ENCODE data around the gene ARNT2.

Gene ARNT2

GRCh38 chr15:80418892-80419537 is 14.8 kb downstream of the ARNT2 start:
- peak; percentile 36 for DNase-seq
- no peak overlapping the region for H3K4me3 ChIP-seq (ENCODE audit: low read depth, low read length)
- no peak overlapping the region for H3K27ac ChIP-seq
- TF ChIP-seq CTCF (IDR thresholded peaks at IDR 0.05; ENCODE audit: low read depth, low read length, missing control alignments) = peak; percentile 88
- in situ Hi-C loops (cut with HindIII; ENCODE audit: low pct_ligation_motif_present, low sequenced_read_pairs) = no loop called here
- no peaks in the 10 kb centered on the region for H3K27me3 ChIP-seq (replicated peaks)
- H3K36me3 ChIP-seq (replicated peaks) = no peaks in the 10 kb centered on the region

GRCh38 chr15:80419546-80419945 is 15.4 kb downstream of the ARNT2 start:
- no peak for DNase-seq
- H3K36me3 ChIP-seq (replicated peaks) = no peaks in the 10 kb centered on the region
- no peak overlapping the region for H3K4me3 ChIP-seq (ENCODE audit: low read depth, low read length)
- no peaks in the 10 kb centered on the region for H3K27me3 ChIP-seq (replicated peaks)
- no peak for TF ChIP-seq CTCF (IDR thresholded peaks at IDR 0.05; ENCODE audit: low read depth, low read length, missing control alignments)
- H3K27ac ChIP-seq = no peak overlapping the region
- in situ Hi-C loops (cut with HindIII; ENCODE audit: low pct_ligation_motif_present, low sequenced_read_pairs) = no loop called here

GRCh38 chr15:80420658-80421057 is 16.5 kb downstream of the ARNT2 start:
- no peaks in the 10 kb centered on the region for H3K27me3 ChIP-seq (replicated peaks)
- H3K36me3 ChIP-seq (replicated peaks) = no peaks in the 10 kb centered on the region
- in situ Hi-C loops (cut with HindIII; ENCODE audit: low pct_ligation_motif_present, low sequenced_read_pairs) = no loop called here
- H3K4me3 ChIP-seq (ENCODE audit: low read depth, low read length) = no peak overlapping the region
- no peak for DNase-seq
- no peak for TF ChIP-seq CTCF (IDR thresholded peaks at IDR 0.05; ENCODE audit: low read depth, low read length, missing control alignments)
- no peak overlapping the region for H3K27ac ChIP-seq

- peak; percentile 17 for DNase-seq
- Histone ChIP-seq H3K27ac (no peak overlapping the region), H3K27me3 (replicated peaks) (no peaks in the 10 kb centered on the region), H3K36me3 (replicated peaks) (no peaks in the 10 kb centered on the region), H3K4me3 (ENCODE audit: low read depth, low read length) (no peak overlapping the region)
- in situ Hi-C loops (cut with HindIII; ENCODE audit: low pct_ligation_motif_present, low sequenced_read_pairs) = no loop called here
- TF ChIP-seq CTCF (IDR thresholded peaks at IDR 0.05; ENCODE audit: low read depth, low read length, missing control alignments) = no peak
Observed at GRCh38 chr15:80423215-80423614, 19.0 kb downstream of the ARNT2 start.

- Histone ChIP-seq H3K36me3 (replicated peaks) (no peaks in the 10 kb centered on the region), H3K27me3 (replicated peaks) (no peaks in the 10 kb centered on the region), H3K27ac (no peak overlapping the region), H3K4me3 (ENCODE audit: low read depth, low read length) (no peak overlapping the region)
- no peak for TF ChIP-seq CTCF (IDR thresholded peaks at IDR 0.05; ENCODE audit: low read depth, low read length, missing control alignments)
- no peak for DNase-seq
- in situ Hi-C loops (cut with HindIII; ENCODE audit: low pct_ligation_motif_present, low sequenced_read_pairs) = no loop called here
Observed at GRCh38 chr15:80424381-80424780, 20.2 kb downstream of the ARNT2 start.

- H3K27ac ChIP-seq = no peak overlapping the region
- no peak for TF ChIP-seq CTCF (IDR thresholded peaks at IDR 0.05; ENCODE audit: low read depth, low read length, missing control alignments)
- H3K4me3 ChIP-seq (ENCODE audit: low read depth, low read length) = no peak overlapping the region
- no peaks in the 10 kb centered on the region for H3K27me3 ChIP-seq (replicated peaks)
- no peaks in the 10 kb centered on the region for H3K36me3 ChIP-seq (replicated peaks)
- in situ Hi-C loops (cut with HindIII; ENCODE audit: low pct_ligation_motif_present, low sequenced_read_pairs) = no loop called here
- no peak for DNase-seq
Observed at GRCh38 chr15:80426316-80426715, 22.1 kb downstream of the ARNT2 start.
